Ovary (tissue), 9 donors: ENCODE results near the gene HMG20B. TPM values are rescaled to one million over a fixed set of nuclear protein-coding genes. Genes with fewer than 3 reads are reported as not detected.

Experiments used
- DNase-seq, 5 donors: peaks; one replicate each; pipeline ENCODE4 v3.0.0-alpha.2; 2019 to 2020
- H3K27ac ChIP-seq, 2 donors: fragments of 200-600 bp; one replicate each; pipeline versions ENCODE4 v1.5.1 to v1.8.0; 2019 to 2022
- H3K27me3 ChIP-seq: fragments of 200-600 bp; one replicate; pipeline ENCODE4 v1.8.0; 2022
- H3K36me3 ChIP-seq: fragments of 200-600 bp; sonication (generic); one replicate; pipeline ENCODE4 v1.5.1; 2019
- H3K4me1 ChIP-seq: one replicate; pipeline ENCODE4 v1.8.1; 2013; ENCODE audit warnings: mild to moderate bottlenecking, moderate library complexity; ENCODE audit not compliant: insufficient read depth
- H3K4me3 ChIP-seq: fragments of 200-600 bp; sonication (generic); one replicate; pipeline ENCODE4 v1.5.1; 2017
- H3K9me3 ChIP-seq, 2 donors: fragments of 200-600 bp in 1 of 2; sonication (generic) in 1 of 2; one replicate each; pipeline versions ENCODE4 v1.5.1 to v1.8.1; 2013 to 2019; ENCODE audit warnings: mild to moderate bottlenecking in 1 of 2, moderate library complexity in 1 of 2
- CTCF ChIP-seq, 3 donors: fragments of 450-650 bp in 2 of 3; fragments of 200-600 bp in 1 of 3; IDR thresholded peaks; one replicate each; pipeline versions ENCODE4 v1.5.1 to v1.8.0; 2016 to 2022; ENCODE audit warnings: antibody characterized with exemption in 3 of 3, mild to moderate bottlenecking in 1 of 3
- EP300 ChIP-seq: sonication (generic); formaldehyde crosslinking; IDR thresholded peaks from one replicate; pipeline ENCODE4 v1.6.1; 2017; ENCODE audit warnings: antibody characterized with exemption
- POLR2A ChIP-seq: fragments of 450-650 bp; IDR thresholded peaks from one replicate; pipeline ENCODE4 v1.6.1; 2017; ENCODE audit warnings: antibody characterized with exemption, mild to moderate bottlenecking, moderate library complexity
- WGBS, 3 donors: extraction: QIAGEN DNeasy Blood & Tissue Kit in 1 of 3; methylation state at CpG; one replicate each; pipeline versions ENCODE4 v1.1.5 to v1.1.7; 2013 to 2017; 5-methylcytosine and 5-hydroxymethylcytosine counted together
- intact Hi-C, 4 donors: fragments of 100-400 bp; cut with DNase I; formaldehyde crosslinking; loops; one replicate each; pipeline versions ENCODE4 v1.11.0 to v1.15.1; 2022 to 2023
- polyA plus RNA-seq, 2 donors: library from polyadenylated mRNA; stranded (reverse); fragments of 200-250 nt in 1 of 2; fragments of 350-450 nt in 1 of 2; fragmentation: Illumina TruSeq in 1 of 2; extraction: RNeasy Lipid Tissue Mini Kit (QIAGEN cat#74804) in 1 of 2; gene quantifications; one replicate each; pipeline ENCODE4 v1.2.3, GENCODE V29; 2013 to 2014
- total RNA-seq, 7 donors: library from RNA; depleted of rRNA in 2 of 7; stranded (reverse); fragments of >200 nt in 2 of 7; fragmentation: NEBNext Ultra II Directional in 3 of 7; extraction: Animal tissue kit (Norgen Biotek cat#: 25700) in 3 of 7; gene quantifications; one replicate each; pipeline versions ENCODE4 v1.1.0 to v1.2.4, GENCODE V29; 2016 to 2023
- donor health status: DM: no; HTN: no; CAD: no; lungs with moderate emphysema.
- donor health status: DM: no; HTN: no; CAD: no.
- donor health status: Bipolar disorder and iron deficiency.
- donor health status: DM: yes; HTN: yes; CAD: no.
- donor health status: DM: no; HTN: no; CAD: no.
- donor health status: DM: yes; HTN: yes; CAD: no.

Gene HMG20B
- total and polyA plus RNA-seq, 9 donors = 33.2 to 109 (median 60.3) TPM

- no peaks in the 10 kb centered on the region for H3K36me3 ChIP-seq
- no peaks in the 10 kb centered on the region for H3K4me1 ChIP-seq
- H3K4me3 ChIP-seq = no peak overlapping the region
- intact Hi-C loops = no loop called here
- no peaks in the 10 kb centered on the region for H3K9me3 ChIP-seq
- 92 to 94% (median 93%) methylated on average over 22 of the region's 22 CpGs for WGBS, 3 donors
- TF ChIP-seq EP300 (no peak), CTCF (IDR thresholded peaks at IDR 0.05) (no peak), POLR2A (no peak)
- DNase-seq = no peak
- no peak overlapping the region for H3K27ac ChIP-seq
- no peaks in the 10 kb centered on the region for H3K27me3 ChIP-seq
These were observed 17.2 kb downstream of the HMG20B start for GRCh38 chr19:3589949-3590348.

GRCh38 chr19:3590991-3591659 is 18.4 kb downstream of the HMG20B start:
- H3K4me1 ChIP-seq = no peaks in the 10 kb centered on the region
- intact Hi-C loops = no loop called here
- no peak for DNase-seq
- H3K27me3 ChIP-seq = no peaks in the 10 kb centered on the region
- no peak overlapping the region for H3K27ac ChIP-seq
- H3K4me3 ChIP-seq = no peak overlapping the region
- H3K36me3 ChIP-seq = no peaks in the 10 kb centered on the region
- no peak for TF ChIP-seq CTCF (IDR thresholded peaks at IDR 0.05)
- TF ChIP-seq EP300 = no peak
- no peak for TF ChIP-seq POLR2A
- H3K9me3 ChIP-seq = no peaks in the 10 kb centered on the region
- 90 to 95% (median 92%) methylated on average over 8 of the region's 8 CpGs for WGBS, 3 donors

GRCh38 chr19:3591876-3592613 is 19.3 kb downstream of the HMG20B start:
- Histone ChIP-seq H3K4me3 (no peak overlapping the region), H3K27me3 (no peaks in the 10 kb centered on the region), H3K36me3 (no peaks in the 10 kb centered on the region), H3K4me1 (no peaks in the 10 kb centered on the region), H3K9me3 (no peaks in the 10 kb centered on the region), H3K27ac (no peak overlapping the region)
- TF ChIP-seq EP300 (no peak), POLR2A (no peak), CTCF (IDR thresholded peaks at IDR 0.05) (no peak)
- intact Hi-C loops = no loop called here
- 65 to 72% (median 69%) methylated on average over 9 of the region's 9 CpGs for WGBS, 3 donors
- no peak for DNase-seq

GRCh38 chr19:3593156-3593555 is 20.4 kb downstream of the HMG20B start:
- 27 to 37% (median 33%) methylated on average over 11 of the region's 11 CpGs for WGBS, 3 donors
- Histone ChIP-seq H3K4me1 (no peaks in the 10 kb centered on the region), H3K27me3 (no peaks in the 10 kb centered on the region), H3K4me3 (no peak overlapping the region), H3K36me3 (no peaks in the 10 kb centered on the region), H3K27ac (no peak overlapping the region), H3K9me3 (no peaks in the 10 kb centered on the region)
- intact Hi-C loops = no loop called here
- TF ChIP-seq EP300 = no peak
- TF ChIP-seq POLR2A = no peak
- TF ChIP-seq CTCF (IDR thresholded peaks at IDR 0.05) = no peak
- DNase-seq = no peak
